CD14-positive monocyte (primary cell): ENCODE results near the gene GRAP. TPM values are rescaled to one million over a fixed set of nuclear protein-coding genes. Genes with fewer than 3 reads are reported as not detected.

Source experiments
- DNase-seq, 3 donors: peaks; one replicate each; pipeline ENCODE4 v3.0.0-alpha.2; 2011 to 2022
- H2AFZ ChIP-seq: 2 replicates; pipeline ENCODE4 v1.6.0; 2012; ENCODE audit warnings: mild to moderate bottlenecking, low read depth, low read length, inconsistent platforms; ENCODE audit not compliant: insufficient read depth, poor library complexity, severe bottlenecking
- H3K27ac ChIP-seq, 2 donors: 1 replicate in 1 of 2; 2 replicates in 1 of 2; pipeline ENCODE4 v1.5.1; 2012 to 2013; ENCODE audit warnings: low read length in 2 of 2, control low read depth in 1 of 2, inconsistent platforms in 1 of 2, low read depth in 1 of 2, mild to moderate bottlenecking in 1 of 2
- H3K27me3 ChIP-seq, 2 donors: one replicate each; pipeline versions ENCODE4 v1.6.0 to v1.6.1; 2011 to 2013; ENCODE audit warnings: low read length in 2 of 2; ENCODE audit not compliant: control insufficient read depth in 2 of 2, insufficient read depth in 2 of 2
- H3K36me3 ChIP-seq, 2 donors: replicated peaks in 1 of 2; 1 replicate in 1 of 2; 2 replicates in 1 of 2; pipeline versions ENCODE4 v1.5.1 to v1.6.1; 2012 to 2013; ENCODE audit warnings: low read length in 2 of 2, control low read depth in 1 of 2, inconsistent platforms in 1 of 2, mild to moderate bottlenecking in 1 of 2; ENCODE audit not compliant: insufficient read depth in 2 of 2, control insufficient read depth in 1 of 2
- H3K4me1 ChIP-seq, 2 donors: 1 replicate in 1 of 2; 2 replicates in 1 of 2; pipeline versions ENCODE4 v1.5.1 to v1.6.1; 2012 to 2013; ENCODE audit warnings: low read length in 2 of 2, control low read depth in 1 of 2, inconsistent platforms in 1 of 2, mild to moderate bottlenecking in 1 of 2, moderate library complexity in 1 of 2; ENCODE audit not compliant: insufficient read depth in 2 of 2, control insufficient read depth in 1 of 2
- H3K4me2 ChIP-seq: replicated peaks from 2 replicates; pipeline ENCODE3; 2012; ENCODE audit warnings: low read length, moderate library complexity, mild to moderate bottlenecking; ENCODE audit not compliant: poor library complexity, severe bottlenecking; ENCODE audit errors: extremely low read depth
- H3K4me3 ChIP-seq, 3 experiments: fragments of 200-600 bp in 1 of 3; sonication (generic) in 1 of 3; replicated peaks in 1 of 3; 1 replicate in 2 of 3; 2 replicates in 1 of 3; pipeline ENCODE4 v1.5.1; 2011 to 2013; ENCODE audit warnings: low read length in 3 of 3, mild to moderate bottlenecking in 3 of 3, control low read depth in 2 of 3, low read depth in 2 of 3, inconsistent platforms in 1 of 3, moderate library complexity in 1 of 3
- H3K79me2 ChIP-seq: 2 replicates; pipeline ENCODE4 v1.6.0; 2012; ENCODE audit warnings: mild to moderate bottlenecking, control low read depth, inconsistent platforms, low read length, moderate library complexity; ENCODE audit not compliant: insufficient read depth
- H3K9ac ChIP-seq: 2 replicates; pipeline ENCODE4 v1.6.0; 2017; ENCODE audit warnings: low read length, mild to moderate bottlenecking; ENCODE audit not compliant: insufficient read depth, poor library complexity, severe bottlenecking
- H3K9me3 ChIP-seq, 2 donors: replicated peaks in 1 of 2; 1 replicate in 1 of 2; 2 replicates in 1 of 2; pipeline versions ENCODE4 v1.5.1 to v1.6.1; 2012 to 2013; ENCODE audit warnings: low read length in 2 of 2, control low read depth in 1 of 2; ENCODE audit not compliant: control insufficient read depth in 1 of 2, insufficient read depth in 1 of 2
- H4K20me1 ChIP-seq: 2 replicates; pipeline ENCODE4 v1.6.0; 2012; ENCODE audit warnings: mild to moderate bottlenecking, low read length, control low read depth, moderate library complexity; ENCODE audit not compliant: insufficient read depth
- H3K27ac Mint-ChIP-seq, 7 donors: one replicate each; pipeline ENCODE4 v1.8.0; 2020; ENCODE audit warnings: mild to moderate bottlenecking in 7 of 7, mixed read lengths in 7 of 7, moderate library complexity in 6 of 7, inconsistent platforms in 2 of 7
- H3K27me3 Mint-ChIP-seq, 3 donors: one replicate each; pipeline ENCODE4 v1.8.0; 2021 to 2022; ENCODE audit warnings: low read depth in 3 of 3, mild to moderate bottlenecking in 3 of 3, mixed read lengths in 3 of 3, moderate library complexity in 3 of 3, inconsistent platforms in 1 of 3
- H3K36me3 Mint-ChIP-seq, 2 donors: one replicate each; pipeline ENCODE4 v1.8.0; 2020; ENCODE audit warnings: mixed read lengths in 2 of 2, inconsistent platforms in 1 of 2, mild to moderate bottlenecking in 1 of 2
- H3K4me1 Mint-ChIP-seq: one replicate; pipeline ENCODE4 v1.8.0; 2020; ENCODE audit warnings: mild to moderate bottlenecking, mixed read lengths
- H3K4me3 Mint-ChIP-seq, 2 donors: one replicate each; pipeline ENCODE4 v1.8.0; 2020; ENCODE audit warnings: mild to moderate bottlenecking in 2 of 2, mixed read lengths in 2 of 2, moderate library complexity in 1 of 2
- H3K9me3 Mint-ChIP-seq, 7 donors: one replicate each; pipeline ENCODE4 v1.8.0; 2020 to 2022; ENCODE audit warnings: mixed read lengths in 7 of 7, mild to moderate bottlenecking in 6 of 7, moderate library complexity in 6 of 7, inconsistent platforms in 2 of 7
- WGBS: methylation state at CpG from one replicate; pipeline ENCODE4 v1.1.5; 2013; ENCODE audit warnings: missing lambda C conversion rate; ENCODE audit not compliant: insufficient coverage; 5-methylcytosine and 5-hydroxymethylcytosine counted together
- intact Hi-C, 2 donors: fragments of 100-400 bp; cut with micrococcal nuclease; formaldehyde crosslinking; loops; one replicate each; pipeline versions ENCODE4 v1.15.0 to v1.15.1; 2023
- polyA plus RNA-seq, 3 donors: library from polyadenylated mRNA; depleted of rRNA in 1 of 3; unstranded in 2 of 3; stranded (reverse) in 1 of 3; fragments of 300-500 nt in 2 of 3; fragments of >200 nt in 1 of 3; fragmentation: Illumina TruSeq in 2 of 3; gene quantifications; 1 replicate in 2 of 3; 2 replicates in 1 of 3; pipeline ENCODE4 v1.2.3, GENCODE V29; 2012 to 2021
- TF ChIP-seq, protein P1 (sequence below): fragments of 200-600 bp; IDR thresholded peaks from one replicate; pipeline ENCODE4 v1.8.0; 2022; ENCODE audit warnings: antibody characterized with exemption, mild to moderate bottlenecking

GRAP gene
- polyA plus RNA-seq, 3 donors = 3.9 to 5.9 (median 4.5) TPM

DNA sequence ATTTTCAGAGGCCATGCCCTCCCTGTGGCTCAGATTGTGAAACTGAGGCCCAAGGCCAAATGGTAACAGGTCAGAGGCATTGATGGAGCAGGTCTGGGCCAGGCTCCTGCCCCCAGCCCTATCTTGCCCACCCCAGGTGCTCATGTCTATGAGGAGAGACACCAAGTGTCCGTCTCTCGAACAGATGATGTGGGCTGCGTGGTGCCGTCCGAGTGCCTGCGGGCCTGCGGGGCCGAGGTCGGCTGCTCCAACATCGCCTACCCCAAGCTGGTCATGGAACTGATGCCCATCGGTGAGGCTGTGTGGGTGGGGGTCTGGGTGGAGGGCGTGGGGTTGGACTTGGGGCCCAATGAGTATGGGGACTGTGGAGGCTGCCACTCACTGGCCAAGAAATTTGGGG is 33.5 kb downstream of the GRAP start:
- H3K9ac ChIP-seq = no peak overlapping the region
- no peak overlapping the region for H3K4me2 ChIP-seq
- H3K79me2 ChIP-seq = no peaks in the 10 kb centered on the region
- Mint-ChIP-seq H3K4me1 (no peaks in the 10 kb centered on the region), H3K4me3 (no peak overlapping the region), H3K36me3 (no peaks in the 10 kb centered on the region), H3K9me3 (peaks cover 0 to 4% (median 0%) of the 10 kb centered on the region in 7 donors), H3K27ac (no peak overlapping the region), H3K27me3 (peaks cover 3 to 9% (median 4%) of the 10 kb centered on the region in 3 donors)
- intact Hi-C loops = no loop called here
- no peak overlapping the region for H3K4me3 ChIP-seq
- WGBS = 99% methylated on average over 11 of the region's 12 CpGs
- DNase-seq = no peak
- no peaks in the 10 kb centered on the region for H3K4me1 ChIP-seq
- H3K9me3 ChIP-seq = no peaks in the 10 kb centered on the region
- no peak overlapping the region for H2AFZ ChIP-seq
- TF ChIP-seq, protein P1, sequence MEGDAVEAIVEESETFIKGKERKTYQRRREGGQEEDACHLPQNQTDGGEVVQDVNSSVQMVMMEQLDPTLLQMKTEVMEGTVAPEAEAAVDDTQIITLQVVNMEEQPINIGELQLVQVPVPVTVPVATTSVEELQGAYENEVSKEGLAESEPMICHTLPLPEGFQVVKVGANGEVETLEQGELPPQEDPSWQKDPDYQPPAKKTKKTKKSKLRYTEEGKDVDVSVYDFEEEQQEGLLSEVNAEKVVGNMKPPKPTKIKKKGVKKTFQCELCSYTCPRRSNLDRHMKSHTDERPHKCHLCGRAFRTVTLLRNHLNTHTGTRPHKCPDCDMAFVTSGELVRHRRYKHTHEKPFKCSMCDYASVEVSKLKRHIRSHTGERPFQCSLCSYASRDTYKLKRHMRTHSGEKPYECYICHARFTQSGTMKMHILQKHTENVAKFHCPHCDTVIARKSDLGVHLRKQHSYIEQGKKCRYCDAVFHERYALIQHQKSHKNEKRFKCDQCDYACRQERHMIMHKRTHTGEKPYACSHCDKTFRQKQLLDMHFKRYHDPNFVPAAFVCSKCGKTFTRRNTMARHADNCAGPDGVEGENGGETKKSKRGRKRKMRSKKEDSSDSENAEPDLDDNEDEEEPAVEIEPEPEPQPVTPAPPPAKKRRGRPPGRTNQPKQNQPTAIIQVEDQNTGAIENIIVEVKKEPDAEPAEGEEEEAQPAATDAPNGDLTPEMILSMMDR = no peak
- H3K27me3 ChIP-seq = no peaks in the 10 kb centered on the region
- H3K36me3 ChIP-seq = no peaks in the 10 kb centered on the region
- H3K27ac ChIP-seq = no peak overlapping the region
- H4K20me1 ChIP-seq = no peaks in the 10 kb centered on the region

DNA sequence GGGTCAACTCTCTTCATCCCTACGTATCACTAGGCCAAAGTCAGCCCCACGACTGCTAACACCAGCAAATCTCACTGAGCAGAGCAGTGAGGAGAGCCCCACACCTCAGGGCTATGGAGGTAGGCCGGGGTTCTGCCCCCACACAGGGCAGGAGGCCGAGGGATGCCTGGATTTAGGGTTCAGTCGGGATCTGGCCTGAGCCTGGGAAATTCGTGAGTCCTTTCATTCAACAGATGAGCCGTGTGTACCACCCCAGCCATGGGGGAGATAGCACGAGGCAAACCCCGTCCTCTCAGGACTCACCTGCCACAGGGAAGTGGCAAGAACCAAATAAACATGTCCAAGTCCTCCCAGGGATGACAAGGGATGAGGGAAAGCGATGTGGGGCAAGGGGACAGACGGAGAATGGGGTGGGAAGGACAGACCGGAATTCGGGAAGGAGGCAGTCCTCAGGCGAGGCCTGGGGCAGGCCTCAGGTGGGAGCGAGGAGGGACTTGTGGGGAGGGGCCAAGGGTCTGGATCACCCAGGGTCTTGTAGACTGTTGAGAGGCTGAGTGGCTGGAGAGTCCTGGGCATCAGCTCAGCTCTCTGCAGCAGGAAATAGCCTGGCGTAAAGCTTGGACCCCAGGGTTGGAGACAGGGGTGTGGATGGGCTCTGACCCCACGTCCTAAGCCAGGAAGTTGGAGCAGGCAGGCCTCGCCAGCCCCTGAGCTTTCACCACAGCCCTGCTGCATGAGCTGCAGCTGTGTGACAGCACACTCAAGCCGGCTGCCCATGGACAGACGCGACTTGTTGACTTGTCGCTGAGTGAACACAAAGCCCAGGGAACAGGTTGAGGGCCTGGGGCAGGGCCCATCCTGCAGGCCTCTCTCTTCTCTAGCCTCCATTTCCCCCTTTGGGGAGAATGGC is 34.3 kb downstream of the GRAP start:
- no peak overlapping the region for H2AFZ ChIP-seq
- Mint-ChIP-seq H3K4me1 (no peaks in the 10 kb centered on the region), H3K9me3 (peaks cover 0 to 4% (median 0%) of the 10 kb centered on the region in 7 donors), H3K36me3 (no peaks in the 10 kb centered on the region), H3K27ac (peak overlapping the region in 1 of 7 donors; percentile 28), H3K27me3 (peaks cover 1 to 9% (median 2%) of the 10 kb centered on the region in 3 donors), H3K4me3 (no peak overlapping the region)
- no peaks in the 10 kb centered on the region for H3K79me2 ChIP-seq
- H3K9me3 ChIP-seq = no peaks in the 10 kb centered on the region
- H3K27ac ChIP-seq = no peak overlapping the region
- no peaks in the 10 kb centered on the region for H3K36me3 ChIP-seq
- TF ChIP-seq, protein P1 = no peak
- peaks cover 0 to under 1% of the 10 kb centered on the region in 2 donors for H3K27me3 ChIP-seq
- no peaks in the 10 kb centered on the region for H3K4me1 ChIP-seq
- H4K20me1 ChIP-seq = no peaks in the 10 kb centered on the region
- 91% methylated on average over 13 of the region's 22 CpGs for WGBS
- no peak for DNase-seq
- intact Hi-C loops = no loop called here
- no peak overlapping the region for H3K9ac ChIP-seq
- H3K4me3 ChIP-seq = no peak overlapping the region
- no peak overlapping the region for H3K4me2 ChIP-seq
